GM19023 (cell line): Measurements from ENCODE around the gene SF3A1.

Source experiments
- ATAC-seq: cut with Tn5 transposase; IDR thresholded peaks from one replicate; pipeline ENCODE4 v1.9.1; 2021; ENCODE audit warnings: mild to moderate bottlenecking, moderate library complexity; ENCODE audit not compliant: unreplicated experiment

Gene SF3A1

DNA sequence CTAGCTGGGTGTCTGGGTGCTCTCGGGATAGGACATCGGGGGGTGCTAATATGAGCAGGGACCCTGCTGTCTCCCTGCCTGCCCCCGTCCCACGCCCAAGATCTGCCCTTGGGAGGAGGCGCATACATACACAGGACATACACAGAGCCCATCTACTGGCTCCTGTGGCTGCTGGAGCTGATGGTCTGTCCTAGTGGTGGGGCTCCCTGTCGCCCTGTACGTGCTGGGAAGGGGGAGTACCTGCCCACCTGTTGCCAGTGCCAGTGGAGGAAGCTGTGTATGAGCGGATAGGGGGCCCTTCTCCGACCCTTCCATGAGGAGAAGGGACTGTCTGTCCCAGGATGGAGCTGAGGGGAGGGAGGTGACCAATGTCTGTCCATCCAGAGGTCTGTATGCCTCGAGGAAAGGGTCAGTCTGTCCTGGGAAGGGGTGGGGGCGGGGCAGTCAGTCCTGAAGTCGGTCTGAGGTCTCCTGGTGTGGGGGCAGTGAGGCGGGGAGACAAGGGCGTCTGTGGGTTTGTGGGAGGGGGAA, 30.9 kb downstream of the SF3A1 start:
- no peak for ATAC-seq

DNA sequence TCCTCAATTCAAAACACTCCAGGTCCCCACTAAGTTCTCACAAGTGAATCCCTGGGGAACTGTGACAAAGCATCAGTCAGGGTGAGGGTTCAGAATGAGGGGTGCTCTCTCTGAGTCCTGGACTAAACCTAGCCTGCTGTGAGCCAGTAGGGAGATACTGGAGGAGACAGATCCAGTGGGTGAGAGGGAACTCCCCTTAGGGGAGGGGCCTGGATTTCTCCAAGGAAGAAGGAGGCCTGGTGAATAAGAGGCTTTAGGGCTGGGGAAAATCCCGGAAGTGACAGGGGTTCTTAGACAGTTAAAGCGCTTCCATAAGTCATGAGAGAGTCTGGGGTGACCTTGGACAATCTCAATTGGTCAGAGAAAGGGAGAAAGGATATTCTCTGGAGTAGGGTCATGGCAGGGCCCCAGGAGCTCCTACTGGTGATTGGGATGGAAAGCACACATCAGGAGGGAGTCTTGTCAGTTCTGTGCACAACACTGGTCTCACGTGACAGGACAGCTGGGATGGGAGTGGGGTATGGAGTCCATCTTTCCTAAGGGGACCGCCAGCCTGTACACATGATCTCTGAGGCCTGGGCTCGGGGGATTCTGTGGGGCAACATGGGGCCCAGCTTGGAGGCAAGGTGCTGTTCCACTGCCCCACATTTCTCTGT, 31.5 kb downstream of the SF3A1 start:
- no peak for ATAC-seq

DNA sequence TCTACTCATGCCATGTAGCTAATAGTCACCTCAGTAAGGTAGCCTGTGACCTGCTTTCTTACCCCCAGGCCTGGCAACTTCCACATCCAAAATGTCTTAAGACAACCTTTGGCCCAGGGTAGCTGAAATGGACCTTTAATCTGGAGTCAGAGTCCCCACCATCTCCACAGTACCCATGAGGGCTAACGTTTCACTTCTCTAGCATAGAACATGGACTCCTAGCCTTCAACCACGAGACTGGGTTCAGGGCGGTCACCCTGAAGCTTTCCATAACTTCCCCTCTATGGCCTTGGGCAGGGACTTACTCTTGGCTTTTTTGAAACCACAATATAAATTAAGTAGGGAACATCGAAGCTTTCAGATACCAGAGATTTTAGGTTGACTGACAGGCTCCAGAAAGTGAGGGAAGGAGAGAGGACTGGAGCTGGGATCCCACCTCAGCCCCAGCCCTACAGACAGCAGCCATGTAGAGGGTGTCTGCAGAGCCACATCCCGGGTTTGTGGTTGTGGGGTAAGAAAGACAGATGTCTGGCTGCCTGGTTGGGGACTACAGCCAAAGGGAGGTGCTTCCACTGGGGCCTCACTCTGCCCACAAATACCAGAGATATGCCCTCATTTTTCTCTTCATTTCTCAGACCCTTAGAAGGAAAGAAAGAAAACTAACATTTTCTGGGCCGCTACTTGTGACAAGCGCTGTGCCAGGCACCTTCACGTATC, 32.5 kb downstream of the SF3A1 start:
- ATAC-seq: no peak

DNA sequence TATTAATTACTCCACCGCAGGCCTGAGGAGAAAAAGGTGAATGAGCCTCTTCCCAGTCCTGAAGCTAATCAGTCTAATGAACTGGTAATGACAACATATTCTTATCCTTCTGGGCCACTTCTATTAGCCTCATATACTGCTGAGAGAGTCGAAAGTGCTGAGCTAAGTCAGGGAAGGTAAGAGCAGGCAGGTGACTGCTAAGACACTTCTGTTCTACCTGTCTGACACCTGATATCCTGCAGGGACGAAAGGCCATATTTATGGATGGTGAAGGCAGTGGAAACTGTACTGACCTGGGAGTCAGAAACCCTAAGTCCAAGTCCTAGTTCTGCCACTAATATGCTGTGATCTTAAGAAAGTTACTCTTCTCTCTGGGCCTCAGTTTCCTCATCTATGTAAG, 33.4 kb downstream of the SF3A1 start:
- no peak for ATAC-seq

DNA sequence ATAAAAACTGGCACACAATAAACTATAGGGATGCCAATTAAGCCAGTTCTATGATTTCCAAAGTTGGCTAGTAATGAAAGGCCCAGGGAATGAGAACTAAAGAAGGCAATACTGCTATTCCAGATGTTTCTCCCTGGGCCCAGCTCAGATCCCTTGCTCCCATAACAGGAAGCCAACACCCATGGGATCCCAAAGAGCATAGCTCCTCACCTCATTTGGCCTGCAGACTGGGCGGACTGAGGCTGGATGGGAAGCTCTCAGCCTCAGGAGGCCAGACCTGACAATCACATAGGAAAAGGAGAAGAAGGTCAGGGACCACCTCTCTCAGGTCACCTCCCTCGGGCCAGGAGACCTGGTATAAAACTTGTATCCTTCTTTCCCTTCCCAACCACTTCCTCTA, 35.2 kb downstream of the SF3A1 start:
- no peak for ATAC-seq

DNA sequence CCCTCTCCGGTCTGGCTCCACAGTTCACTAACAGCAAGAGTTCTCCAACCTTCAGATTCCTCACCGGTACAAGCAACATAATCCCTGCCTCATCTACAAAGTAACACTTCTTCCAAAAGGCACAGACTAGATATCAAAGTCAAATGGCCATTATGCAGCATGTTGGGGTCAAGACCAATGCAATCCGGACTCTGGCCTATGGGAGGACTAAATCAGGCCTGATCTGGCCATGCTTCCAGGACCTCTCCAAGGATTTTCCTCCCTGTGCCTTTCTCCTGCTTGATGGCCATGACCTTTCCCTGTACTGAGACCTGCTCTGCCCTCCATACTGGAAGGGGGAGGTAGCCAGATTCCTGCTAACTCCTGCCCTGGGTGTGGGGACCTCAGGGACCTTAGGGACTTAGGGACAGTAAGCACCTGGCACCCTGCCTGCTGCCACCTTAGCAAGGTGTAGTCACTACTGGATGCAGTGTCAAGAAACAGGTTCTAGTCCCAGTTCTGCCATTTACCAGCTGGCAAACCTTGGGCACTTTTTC, 36.6 kb downstream of the SF3A1 start:
- no peak for ATAC-seq

DNA sequence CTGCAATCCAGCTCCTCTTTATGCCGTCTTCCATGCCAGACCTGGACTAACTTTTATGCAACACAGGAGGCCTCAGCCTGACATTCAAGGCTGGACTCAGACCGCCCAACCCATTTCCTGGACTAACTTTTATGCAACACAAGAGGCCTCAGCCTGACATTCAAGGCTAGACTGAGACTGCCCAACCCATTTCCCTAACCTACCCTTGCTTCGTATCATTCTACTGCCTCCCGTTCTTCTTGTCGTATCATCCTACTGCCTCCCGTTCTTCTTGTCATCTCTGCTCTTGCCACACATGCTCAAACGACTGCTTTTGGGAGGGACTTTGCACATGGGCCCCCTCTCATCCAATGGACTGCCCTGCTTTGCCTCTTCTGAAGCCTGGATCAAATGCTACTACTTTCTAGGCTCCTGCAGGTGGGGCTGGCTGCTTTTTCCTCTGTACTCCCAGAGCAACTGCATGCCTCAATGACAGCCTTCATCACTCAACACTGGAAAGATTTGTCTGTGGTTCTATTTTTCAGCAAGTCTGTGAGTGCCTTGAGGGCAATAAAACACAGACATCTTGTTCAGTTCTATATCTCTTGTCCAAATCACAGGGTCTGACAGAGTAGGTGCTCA, 37.8 kb downstream of the SF3A1 start:
- ATAC-seq: no peak

DNA sequence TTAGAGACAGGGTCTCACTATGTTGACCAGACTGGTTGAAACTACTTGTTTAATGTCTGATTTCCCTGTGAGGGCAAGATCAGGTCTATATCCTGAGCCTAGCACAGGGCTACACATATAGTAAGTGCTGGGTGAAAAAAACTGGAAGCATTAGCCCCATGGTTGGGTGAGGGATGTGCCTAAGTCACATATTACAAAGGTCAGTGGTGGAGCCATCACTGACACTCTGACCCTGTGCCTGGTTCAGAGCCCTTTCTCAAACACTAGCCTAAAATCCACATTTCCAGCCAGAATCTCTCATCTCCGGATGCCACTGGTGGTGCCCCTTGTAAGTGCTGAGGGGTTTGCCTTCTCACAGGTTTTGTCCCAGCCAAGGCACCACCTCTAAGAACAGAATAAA, 38.9 kb downstream of the SF3A1 start:
- ATAC-seq: no peak

DNA sequence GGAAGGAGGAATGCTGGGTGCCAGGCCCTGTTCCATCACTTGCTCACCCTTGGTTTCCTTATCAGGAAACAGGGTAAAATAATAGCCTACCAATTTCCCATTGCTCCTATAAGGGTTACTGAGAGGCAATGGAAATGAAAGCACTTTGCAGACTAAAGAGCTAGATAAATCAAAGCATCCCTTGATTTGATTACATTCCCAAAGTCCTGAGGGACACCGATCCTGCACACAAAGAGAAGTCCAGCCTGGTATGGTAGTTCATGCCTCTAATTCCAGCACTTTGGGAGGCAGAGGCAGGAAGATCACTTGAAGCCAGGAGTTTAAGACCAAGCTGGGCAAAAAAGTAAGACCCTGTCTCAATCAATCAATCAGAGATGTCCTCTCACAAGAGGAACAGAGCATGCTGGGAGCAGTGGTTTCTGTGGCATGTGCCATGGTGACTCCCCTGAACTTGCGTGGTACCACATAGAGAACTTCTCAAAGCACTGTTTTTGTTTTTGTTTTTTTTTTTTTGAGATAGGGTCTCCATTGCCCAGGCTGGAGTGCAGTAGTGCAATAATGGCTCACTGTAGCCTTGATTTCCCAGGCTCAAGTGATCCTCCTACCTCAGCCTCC, 40.6 kb downstream of the SF3A1 start:
- no peak for ATAC-seq

DNA sequence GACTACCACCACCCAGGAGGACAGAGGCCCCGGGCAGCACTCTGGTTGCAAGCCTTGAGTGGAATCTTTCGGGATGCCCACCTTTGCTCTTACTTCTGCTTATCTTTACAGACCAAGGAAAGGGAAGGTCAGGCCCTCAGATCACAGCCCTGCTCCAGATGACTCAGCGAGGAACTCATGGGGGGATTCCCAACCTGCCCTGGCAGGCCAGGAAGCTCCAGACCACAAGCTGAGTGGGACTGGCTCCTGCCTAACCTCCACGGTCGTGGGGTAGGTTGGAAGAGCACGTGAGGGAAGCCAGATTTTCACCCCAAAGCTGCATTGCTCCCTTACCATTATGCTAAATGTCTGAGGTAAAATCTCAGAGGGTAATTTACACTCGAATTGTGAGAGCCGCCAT, 41.8 kb downstream of the SF3A1 start:
- ATAC-seq: no peak

DNA sequence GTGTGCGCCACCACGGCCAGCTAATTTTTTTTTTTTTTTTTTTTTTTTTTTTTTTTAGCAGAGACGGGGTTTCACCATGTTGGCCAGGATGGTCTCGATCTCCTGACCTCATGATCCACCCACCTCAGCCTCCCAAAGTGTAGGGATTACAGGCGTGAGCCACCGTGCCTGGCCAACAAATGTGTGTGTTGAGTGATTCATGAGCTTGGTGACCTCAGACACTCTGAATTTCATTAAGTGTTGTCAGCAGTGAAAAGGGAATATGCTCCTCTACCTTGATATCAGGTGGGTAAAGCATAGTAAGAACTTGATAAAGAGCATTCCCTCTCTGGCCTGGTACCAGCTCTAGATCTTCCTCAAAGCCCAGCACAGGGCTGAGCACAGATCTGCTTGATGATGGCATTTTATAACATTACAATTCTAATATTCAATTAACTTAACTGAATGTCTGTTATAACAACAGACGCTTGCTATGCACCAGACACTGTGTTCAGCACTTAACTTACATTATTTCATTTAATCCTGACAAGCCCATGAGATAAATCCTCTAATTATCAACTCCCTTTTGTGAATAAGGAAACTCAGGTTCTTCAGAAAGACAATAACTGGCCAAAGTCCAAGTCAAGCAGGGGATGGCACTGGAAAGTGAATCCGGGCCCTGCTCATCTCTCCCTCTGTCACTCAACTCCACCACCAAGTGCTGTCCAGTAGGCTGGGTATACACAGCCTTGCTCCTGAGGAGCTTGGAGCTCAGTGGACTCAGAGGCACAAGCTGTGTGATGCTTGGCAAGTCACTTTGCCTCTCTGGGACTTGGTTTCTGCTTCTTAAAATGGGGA, 42.9 kb downstream of the SF3A1 start:
- no peak for ATAC-seq

DNA sequence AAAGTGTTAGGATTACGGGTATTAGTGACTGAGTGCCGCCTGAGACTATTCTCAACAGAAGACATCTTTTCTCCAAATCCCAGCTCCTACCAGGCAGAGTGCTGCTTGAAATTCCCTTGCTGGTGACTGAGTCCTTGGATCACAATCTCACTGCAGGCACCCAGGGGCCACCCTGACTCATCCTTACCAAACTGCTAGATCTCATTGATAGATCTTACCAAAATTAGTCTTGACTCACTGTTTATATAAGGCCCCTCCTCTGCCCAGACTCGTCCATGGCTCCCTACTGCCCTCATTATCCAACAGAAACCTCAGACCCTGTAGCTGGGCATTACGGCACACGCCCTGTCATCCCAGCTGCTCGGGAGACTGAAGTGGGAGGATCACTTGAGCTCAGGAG, 44.6 kb downstream of the SF3A1 start:
- no peak for ATAC-seq

DNA sequence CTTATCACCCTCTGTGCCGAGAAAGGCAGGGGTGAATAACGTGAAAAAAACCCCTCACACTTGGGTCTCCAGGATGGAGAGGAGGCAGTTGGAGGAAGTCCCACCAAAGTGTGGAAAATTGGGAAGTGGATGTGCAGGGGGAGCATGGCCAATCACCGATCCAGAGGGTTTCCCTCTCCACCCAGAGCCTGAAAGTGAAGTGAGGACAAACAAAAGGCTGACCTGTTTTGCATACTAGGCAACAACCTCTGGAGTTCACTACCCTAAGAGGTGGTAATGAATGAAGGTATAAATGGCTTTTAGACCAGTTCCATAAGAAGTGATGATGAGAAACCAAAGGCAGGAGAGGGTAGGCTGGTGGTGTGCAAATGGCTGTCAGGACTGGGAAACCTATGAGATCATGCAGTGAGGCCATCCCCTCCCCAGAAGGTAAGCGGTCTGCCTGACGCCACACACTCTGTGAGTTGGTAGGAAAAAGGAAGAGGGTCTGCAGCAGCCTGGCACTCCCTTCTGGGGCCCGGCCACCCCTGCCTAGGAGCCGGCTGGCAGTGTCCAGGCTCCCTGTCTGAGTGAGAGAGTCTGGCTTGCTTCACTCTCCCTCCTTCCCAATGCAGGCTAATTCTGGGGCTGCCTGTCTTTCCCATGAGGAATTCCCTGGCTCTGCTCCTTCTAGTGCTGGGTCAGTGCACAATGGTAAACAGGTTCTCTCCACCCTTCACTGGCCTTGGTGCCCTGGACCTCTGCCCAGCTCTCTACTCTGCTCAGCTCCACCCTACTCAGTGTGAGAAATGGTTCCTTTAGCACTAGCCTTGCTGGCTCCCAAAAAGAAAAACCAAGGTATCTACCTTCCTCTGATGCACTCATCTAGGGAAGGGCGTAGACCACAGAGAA, 45.6 kb downstream of the SF3A1 start:
- ATAC-seq: no peak

DNA sequence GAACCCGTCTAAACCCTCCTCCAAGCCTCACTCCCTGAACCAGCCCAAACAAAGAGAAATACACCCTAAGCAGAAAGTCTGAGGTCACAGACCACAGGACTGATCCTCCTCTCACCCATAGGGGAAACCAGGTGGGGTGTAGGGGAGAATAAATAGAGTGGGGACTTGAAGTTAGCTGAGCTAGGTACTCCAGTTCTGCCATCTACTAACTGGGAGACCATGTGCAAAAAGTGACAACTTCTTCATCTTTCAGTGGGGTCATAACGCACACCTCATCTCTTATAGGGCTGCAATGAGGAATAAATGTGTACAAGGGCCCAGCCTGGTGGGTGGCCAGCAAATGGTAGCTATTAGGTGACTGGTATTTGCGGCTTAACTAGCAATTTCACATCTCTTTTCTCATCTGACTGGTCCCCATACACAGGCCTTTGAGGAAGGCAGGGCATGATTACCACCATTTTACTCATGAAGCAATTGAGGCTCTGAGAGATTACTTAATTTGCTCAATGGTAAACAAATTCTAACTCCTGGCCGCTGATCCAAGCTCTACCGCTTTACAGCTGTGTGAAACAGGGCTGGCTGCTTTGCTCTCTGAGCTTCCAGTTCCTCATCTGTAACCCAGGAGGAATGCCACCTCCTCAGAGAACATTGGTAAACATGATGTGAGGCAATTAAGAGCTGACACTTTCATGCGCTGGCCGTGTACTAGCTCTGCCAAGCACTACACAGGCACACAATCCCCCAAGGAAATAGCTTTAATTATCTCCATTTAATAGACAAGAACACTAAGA, 46.5 kb downstream of the SF3A1 start:
- ATAC-seq: peak; percentile 39

DNA sequence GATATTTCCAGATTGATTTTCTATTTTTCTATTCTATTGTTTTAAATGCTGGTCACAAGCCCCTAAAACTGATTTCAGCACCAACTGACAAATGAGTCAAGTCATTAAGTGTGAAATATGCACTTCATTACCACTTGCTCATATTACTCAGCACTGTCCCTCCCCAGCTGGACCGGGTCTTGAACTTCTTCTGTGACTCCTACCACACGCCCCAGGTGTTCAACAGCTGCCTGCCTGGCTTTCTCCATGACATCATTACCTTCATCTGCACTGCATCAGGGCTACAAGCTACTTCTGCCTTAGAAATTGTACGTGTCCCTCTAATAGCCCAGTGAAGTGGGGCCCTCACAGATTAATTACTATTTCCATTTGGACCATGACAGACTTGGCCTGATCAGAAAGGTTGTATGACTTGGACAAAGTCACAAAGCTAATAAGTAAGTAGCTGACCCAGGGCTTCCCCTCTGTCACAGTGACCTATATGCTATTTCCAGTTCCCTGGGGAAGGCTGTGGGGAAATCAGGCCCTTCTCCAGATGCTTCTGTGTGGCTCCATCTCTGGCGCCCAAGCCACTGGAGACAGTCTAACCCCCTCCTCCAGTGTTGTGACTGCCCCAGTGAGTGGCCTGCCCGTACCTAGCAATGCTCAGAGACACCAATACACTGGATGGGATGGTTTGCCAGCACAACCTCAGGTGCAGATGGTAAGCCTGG, 48.0 kb downstream of the SF3A1 start:
- peak; percentile 37 for ATAC-seq

DNA sequence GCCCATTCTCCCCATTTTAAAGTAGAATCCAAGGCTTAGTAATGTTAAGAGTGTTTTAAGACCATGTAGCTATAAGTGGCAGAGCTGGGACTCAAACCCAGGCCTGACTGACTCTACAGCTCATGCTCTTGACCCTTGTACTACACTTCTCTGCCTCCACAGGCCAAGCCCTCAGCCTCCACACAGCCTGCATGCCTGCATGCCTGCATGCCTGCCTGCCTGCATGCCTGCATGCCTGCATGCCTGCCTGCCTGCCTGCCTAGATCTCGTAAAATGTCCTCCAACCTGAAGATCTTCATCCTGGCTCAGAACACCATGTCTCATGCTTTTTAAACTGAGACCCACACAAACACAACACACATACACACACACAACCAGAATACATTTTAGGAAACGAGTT, 48.6 kb downstream of the SF3A1 start:
- no peak for ATAC-seq

DNA sequence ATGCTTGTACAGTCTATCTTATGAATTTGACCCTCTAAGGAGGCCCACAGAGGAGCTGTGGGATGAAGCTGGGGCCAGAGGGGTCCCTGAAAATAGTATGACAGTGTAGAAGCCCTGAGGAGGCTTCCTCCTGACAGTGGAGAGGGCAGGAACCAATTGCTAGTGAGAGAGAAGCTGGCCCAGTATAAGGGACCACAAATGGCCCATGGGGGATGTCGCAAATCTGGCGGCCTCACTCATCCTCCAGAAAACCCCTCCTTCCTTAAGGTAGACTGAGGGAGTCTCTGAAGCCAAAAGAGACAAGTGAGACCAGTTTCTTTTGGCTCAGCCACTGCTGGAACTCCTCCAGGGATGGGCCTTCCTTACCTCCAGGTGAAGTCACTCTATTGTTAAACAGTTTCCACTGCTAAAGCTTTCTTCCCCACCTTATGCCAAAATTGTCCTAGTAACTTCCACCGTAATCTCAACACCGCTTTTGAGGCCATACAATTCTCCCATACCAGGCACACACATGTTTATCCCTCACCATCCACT, 49.6 kb downstream of the SF3A1 start:
- no peak for ATAC-seq

DNA sequence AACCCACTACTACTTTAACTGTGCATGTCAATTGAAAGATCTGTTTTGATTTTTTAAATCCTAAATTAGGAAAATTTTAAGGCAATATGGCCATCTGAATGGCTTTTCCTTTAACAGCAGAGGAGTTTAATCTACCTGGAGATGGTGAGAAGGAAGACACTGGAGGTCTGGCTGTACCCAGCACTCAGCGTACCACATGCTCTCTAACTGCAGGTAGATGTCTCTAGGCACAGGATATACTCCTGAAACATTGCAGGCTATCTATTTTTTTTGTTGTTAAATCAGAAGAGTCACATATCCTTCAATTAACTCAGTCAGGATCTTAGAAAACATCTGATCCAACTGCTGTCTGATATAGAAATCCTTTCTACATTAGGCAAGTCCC, 50.1 kb downstream of the SF3A1 start:
- no peak for ATAC-seq
